Common myeloid progenitor, CD34-positive (primary cell): ENCODE data around the gene PALD1.

ENCODE experiments used
- CTCF ChIA-PET: fragments of 350-600 bp; sonication (Branson Sonifier 250); formaldehyde crosslinking; loops from one replicate; lab custom pipeline; 2021; ENCODE audit warnings: antibody characterized with exemption; lab: Charles Lee
- POLR2A ChIA-PET: fragments of 350-600 bp; sonication (Branson Sonifier 250); formaldehyde crosslinking; loops from one replicate; lab custom pipeline; 2021; ENCODE audit warnings: antibody characterized with exemption; lab: Charles Lee
- DNase-seq, 3 donors: peaks; one replicate each; pipeline versions ENCODE4 v3.0.0 to v3.0.0-alpha.2; 2013
- H3K27ac ChIP-seq, 2 experiments: 1 replicate in 1 of 2; 2 replicates in 1 of 2; pipeline ENCODE4 v1.7.0; 2013; ENCODE audit warnings: inconsistent platforms in 2 of 2, low read length in 2 of 2, mild to moderate bottlenecking in 2 of 2, low read depth in 1 of 2, moderate library complexity in 1 of 2; ENCODE audit not compliant: severe bottlenecking in 2 of 2, insufficient read depth in 1 of 2, poor library complexity in 1 of 2
- H3K27me3 ChIP-seq, 5 experiments: replicated peaks in 2 of 5; 1 replicate in 3 of 5; 2 replicates in 2 of 5; pipeline versions ENCODE4 v1.6.1 to v1.7.0; 2013; ENCODE audit warnings: low read length in 4 of 5, mild to moderate bottlenecking in 2 of 5, moderate library complexity in 2 of 5, inconsistent platforms in 1 of 5; ENCODE audit not compliant: insufficient read depth in 5 of 5, control insufficient read depth in 4 of 5
- H3K36me3 ChIP-seq, 4 experiments: 1 replicate in 2 of 4; 2 replicates in 2 of 4; pipeline versions ENCODE4 v1.6.1 to v1.7.0; 2013; ENCODE audit warnings: low read length in 3 of 4, control low read depth in 1 of 4, mild to moderate bottlenecking in 1 of 4; ENCODE audit not compliant: control insufficient read depth in 4 of 4, insufficient read depth in 4 of 4
- H3K4me1 ChIP-seq, 4 experiments: 1 replicate in 3 of 4; 2 replicates in 1 of 4; pipeline versions ENCODE4 v1.6.1 to v1.7.1; 2013; ENCODE audit warnings: low read length in 3 of 4, mild to moderate bottlenecking in 3 of 4, control low read depth in 1 of 4, inconsistent platforms in 1 of 4, moderate library complexity in 1 of 4; ENCODE audit not compliant: control insufficient read depth in 4 of 4, insufficient read depth in 4 of 4; ENCODE audit errors: control extremely low read depth in 1 of 4
- H3K4me3 ChIP-seq, 7 experiments: 1 replicate in 4 of 7; 2 replicates in 3 of 7; pipeline versions ENCODE4 v1.5.1 to v1.7.0; 2013; ENCODE audit warnings: mild to moderate bottlenecking in 7 of 7, low read length in 6 of 7, moderate library complexity in 6 of 7, inconsistent platforms in 2 of 7, low read depth in 2 of 7, control low read depth in 1 of 7; ENCODE audit not compliant: insufficient read depth in 4 of 7, control insufficient read depth in 1 of 7; ENCODE audit errors: extremely low read depth in 1 of 7
- H3K9me3 ChIP-seq, 5 experiments: 1 replicate in 4 of 5; 2 replicates in 1 of 5; pipeline versions ENCODE4 v1.6.1 to v1.7.1; 2013; ENCODE audit warnings: low read length in 4 of 5, mild to moderate bottlenecking in 2 of 5, inconsistent platforms in 1 of 5, low read depth in 1 of 5, moderate library complexity in 1 of 5; ENCODE audit not compliant: control insufficient read depth in 4 of 5, insufficient read depth in 2 of 5; ENCODE audit errors: control extremely low read depth in 1 of 5
- WGBS: methylation state at CpG from one replicate; pipeline ENCODE4 v1.1.5; 2013; ENCODE audit not compliant: insufficient coverage; 5-methylcytosine and 5-hydroxymethylcytosine counted together

PALD1 gene

GRCh38 chr10:70497120-70497545 is 18.6 kb downstream of the PALD1 start:
- POLR2A ChIA-PET = interaction anchor here (0.7 to 1.4 kb wide), 3 partner anchors 17 to 328 kb away, joined by 3 read pairs; no protein-coding TSS in a partner anchor
- H3K36me3 ChIP-seq = no peaks in the 10 kb centered on the region
- H3K4me3 ChIP-seq = no peak overlapping the region
- H3K27me3 ChIP-seq = no peaks in the 10 kb centered on the region
- no peaks in the 10 kb centered on the region for H3K9me3 ChIP-seq
- peaks cover 16 to 81% (median 50%) of the 10 kb centered on the region in 4 experiments for H3K4me1 ChIP-seq
- 100% methylated on average over 7 of the region's 13 CpGs for WGBS
- H3K27ac ChIP-seq = no peak overlapping the region
- CTCF ChIA-PET = interaction anchor here (1.0 to 4.7 kb wide), 4 partner anchors 9 to 36 kb away, joined by 3 to 28 read pairs (median 4); no protein-coding TSS in a partner anchor
- no peak for DNase-seq

DNA sequence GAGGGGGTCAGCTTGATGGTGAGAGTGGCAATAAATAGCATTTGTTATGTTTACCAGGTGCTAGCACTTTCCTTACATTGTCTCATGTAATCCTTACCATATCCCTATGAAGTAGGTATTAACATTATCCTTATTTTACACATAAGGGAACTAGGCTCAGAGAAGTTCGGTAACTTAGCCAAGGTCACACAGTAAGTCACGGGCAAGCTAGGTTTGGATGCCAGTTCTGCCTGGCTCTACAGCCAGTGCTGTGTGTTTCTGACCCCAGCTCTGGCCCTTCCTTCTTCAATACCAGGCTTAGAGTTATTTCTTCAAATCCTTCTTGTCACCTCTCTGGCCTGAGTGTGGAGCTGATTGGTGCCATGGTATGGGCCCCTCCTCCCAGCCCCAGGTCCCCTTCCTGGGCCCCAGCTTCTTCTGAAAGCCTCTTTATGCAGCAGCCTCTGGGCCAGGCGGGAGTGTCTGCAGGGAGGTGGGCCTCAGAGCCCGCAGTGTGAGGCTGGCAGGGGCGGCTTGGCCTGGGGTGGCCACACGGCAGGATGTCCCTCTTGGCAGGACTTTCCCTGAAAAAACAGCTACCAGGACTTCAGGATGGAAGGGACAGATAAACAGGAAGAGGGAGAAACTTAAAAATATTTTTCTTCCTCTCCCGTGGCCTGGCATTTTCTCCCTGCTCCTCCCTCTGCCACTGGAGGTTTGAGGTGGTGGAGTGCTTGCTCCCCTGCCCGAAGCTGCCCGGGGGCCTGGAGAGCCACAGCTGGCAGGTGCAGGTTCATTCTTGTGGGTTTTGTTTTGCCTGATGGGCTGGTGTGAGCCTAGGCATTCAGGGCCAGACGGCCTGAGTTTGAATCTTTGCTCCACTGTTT is 20.6 kb downstream of the PALD1 start:
- 68% methylated on average over 9 of the region's 10 CpGs for WGBS
- Histone ChIP-seq H3K9me3 (no peaks in the 10 kb centered on the region), H3K4me1 (peaks cover 6 to 62% (median 33%) of the 10 kb centered on the region in 4 experiments), H3K27me3 (no peaks in the 10 kb centered on the region), H3K36me3 (no peaks in the 10 kb centered on the region), H3K27ac (no peak overlapping the region), H3K4me3 (no peak overlapping the region)
- ChIA-PET POLR2A (no interaction called here), CTCF (interaction anchor here (1.0 to 3.6 kb wide), 7 partner anchors 11 to 387 kb away, joined by 3 to 16 read pairs (median 4); no protein-coding TSS in a partner anchor)
- no peak for DNase-seq

- peaks cover under 1 to 56% (median 27%) of the 10 kb centered on the region in 4 experiments for H3K4me1 ChIP-seq
- WGBS = 75% methylated on average over 1 of the region's 4 CpGs
- H3K9me3 ChIP-seq = no peaks in the 10 kb centered on the region
- no peaks in the 10 kb centered on the region for H3K36me3 ChIP-seq
- ChIA-PET POLR2A (no interaction called here), CTCF (interaction anchor here (1.0 to 3.6 kb wide), 7 partner anchors 11 to 50 kb away, joined by 3 to 16 read pairs (median 4); no protein-coding TSS in a partner anchor)
- no peak overlapping the region for H3K4me3 ChIP-seq
- no peak for DNase-seq
- H3K27me3 ChIP-seq = no peaks in the 10 kb centered on the region
- no peak overlapping the region for H3K27ac ChIP-seq
Observed at GRCh38 chr10:70499836-70500167, 21.2 kb downstream of the PALD1 start.

DNA sequence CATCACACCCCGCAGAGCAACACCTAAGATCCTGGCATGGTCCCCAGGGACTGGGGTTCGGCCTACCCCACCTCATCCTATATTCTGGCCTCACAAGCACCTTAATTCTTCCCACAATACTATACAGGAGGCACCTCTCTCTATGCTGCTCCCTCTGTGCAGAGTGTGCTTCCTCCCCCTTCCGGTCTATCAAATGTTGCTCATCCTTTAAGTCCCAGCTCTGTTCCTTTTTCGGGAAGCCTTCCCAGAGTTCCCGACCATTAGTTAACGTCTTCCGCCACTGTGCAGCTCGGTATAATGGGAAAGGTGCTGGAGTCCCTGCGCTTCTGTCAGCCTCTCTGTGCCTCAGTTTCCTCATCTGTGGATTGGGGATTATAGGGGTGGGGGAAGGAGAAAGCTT is 21.8 kb downstream of the PALD1 start:
- WGBS = 90% methylated on average over 8 of the region's 9 CpGs
- H3K27ac ChIP-seq = no peak overlapping the region
- no peaks in the 10 kb centered on the region for H3K9me3 ChIP-seq
- H3K36me3 ChIP-seq = no peaks in the 10 kb centered on the region
- no peak for DNase-seq
- CTCF ChIA-PET = interaction anchor here (0.8 to 3.6 kb wide), 5 partner anchors 10 to 169 kb away, joined by 3 to 16 read pairs (median 4); no protein-coding TSS in a partner anchor
- H3K27me3 ChIP-seq = no peaks in the 10 kb centered on the region
- H3K4me3 ChIP-seq = no peak overlapping the region
- POLR2A ChIA-PET = no interaction called here
- peaks cover 0 to 50% (median 22%) of the 10 kb centered on the region in 4 experiments for H3K4me1 ChIP-seq

DNA sequence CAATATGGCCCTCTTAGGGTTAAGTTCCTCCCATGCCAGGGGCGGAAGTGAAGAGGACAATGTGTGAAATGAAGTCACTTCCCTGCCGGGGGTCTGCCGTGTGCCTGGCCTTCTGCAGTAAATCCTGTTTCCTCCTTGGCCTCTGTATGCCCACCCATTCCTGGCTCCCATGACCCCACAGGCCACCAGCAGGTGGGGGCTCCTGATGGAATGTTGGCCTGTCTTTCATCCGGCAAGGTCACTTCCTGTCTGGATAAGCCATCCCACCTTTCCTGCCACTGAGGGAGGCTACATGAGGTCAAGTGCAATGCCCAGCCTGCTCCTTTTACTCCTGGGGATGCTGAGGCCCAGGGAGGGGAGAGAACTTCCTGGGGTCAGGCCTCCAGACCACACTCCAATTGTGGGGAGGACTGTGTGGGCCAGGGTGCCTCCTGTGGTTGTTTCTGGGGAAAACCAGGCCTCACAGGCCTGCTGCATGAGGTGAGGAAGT is 22.3 kb downstream of the PALD1 start:
- CTCF ChIA-PET = interaction anchor here (0.8 to 3.6 kb wide), 4 partner anchors 10 to 169 kb away, joined by 3 to 16 read pairs (median 4); no protein-coding TSS in a partner anchor
- 78% methylated on average over 2 of the region's 4 CpGs for WGBS
- Histone ChIP-seq H3K4me3 (no peak overlapping the region), H3K27me3 (no peaks in the 10 kb centered on the region), H3K36me3 (no peaks in the 10 kb centered on the region), H3K27ac (no peak overlapping the region), H3K4me1 (peaks cover 0 to 47% (median 22%) of the 10 kb centered on the region in 4 experiments), H3K9me3 (no peaks in the 10 kb centered on the region)
- DNase-seq = no peak
- POLR2A ChIA-PET = no interaction called here

GRCh38 chr10:70502406-70502805 is 23.8 kb downstream of the PALD1 start:
- no peak overlapping the region for H3K27ac ChIP-seq
- no peak overlapping the region for H3K4me3 ChIP-seq
- H3K27me3 ChIP-seq = no peaks in the 10 kb centered on the region
- DNase-seq = no peak
- no peaks in the 10 kb centered on the region for H3K36me3 ChIP-seq
- no peaks in the 10 kb centered on the region for H3K9me3 ChIP-seq
- peaks cover 0 to 36% (median 17%) of the 10 kb centered on the region in 4 experiments for H3K4me1 ChIP-seq
- ChIA-PET POLR2A (interaction anchor here (0.7 kb wide), 1 partner anchor 841 kb away, joined by 3 read pairs; no protein-coding TSS in a partner anchor), CTCF (interaction anchor here (1.4 kb wide), 1 partner anchor 8 kb away, joined by 5 read pairs; no protein-coding TSS in a partner anchor)
- 100% methylated on average over 2 of the region's 3 CpGs for WGBS
